Cardiac fibroblast (primary cell): Measurements from ENCODE around the gene VEZT.
A peak's percentile ranks its signal among the peaks of the same experiment; 100 is the strongest.

Experiments
- DNase-seq, 2 donors: peaks; one replicate each; pipeline versions ENCODE4 v3.0.0 to v3.0.0-alpha.2; 2010; ENCODE audit warnings: low read depth in 2 of 2
- H3K4me3 ChIP-seq, 2 donors: replicated peaks in 1 of 2; 1 replicate in 1 of 2; 2 replicates in 1 of 2; pipeline ENCODE4 v1.5.1; 2011; ENCODE audit warnings: low read depth in 2 of 2, low read length in 2 of 2, mild to moderate bottlenecking in 2 of 2, moderate library complexity in 1 of 2
- TF ChIP-seq, protein P1 (sequence below): IDR thresholded peaks from one replicate; pipeline ENCODE4 v1.5.1; 2011; ENCODE audit warnings: low read depth, mild to moderate bottlenecking, low read length, inconsistent platforms

The VEZT gene, protein sequence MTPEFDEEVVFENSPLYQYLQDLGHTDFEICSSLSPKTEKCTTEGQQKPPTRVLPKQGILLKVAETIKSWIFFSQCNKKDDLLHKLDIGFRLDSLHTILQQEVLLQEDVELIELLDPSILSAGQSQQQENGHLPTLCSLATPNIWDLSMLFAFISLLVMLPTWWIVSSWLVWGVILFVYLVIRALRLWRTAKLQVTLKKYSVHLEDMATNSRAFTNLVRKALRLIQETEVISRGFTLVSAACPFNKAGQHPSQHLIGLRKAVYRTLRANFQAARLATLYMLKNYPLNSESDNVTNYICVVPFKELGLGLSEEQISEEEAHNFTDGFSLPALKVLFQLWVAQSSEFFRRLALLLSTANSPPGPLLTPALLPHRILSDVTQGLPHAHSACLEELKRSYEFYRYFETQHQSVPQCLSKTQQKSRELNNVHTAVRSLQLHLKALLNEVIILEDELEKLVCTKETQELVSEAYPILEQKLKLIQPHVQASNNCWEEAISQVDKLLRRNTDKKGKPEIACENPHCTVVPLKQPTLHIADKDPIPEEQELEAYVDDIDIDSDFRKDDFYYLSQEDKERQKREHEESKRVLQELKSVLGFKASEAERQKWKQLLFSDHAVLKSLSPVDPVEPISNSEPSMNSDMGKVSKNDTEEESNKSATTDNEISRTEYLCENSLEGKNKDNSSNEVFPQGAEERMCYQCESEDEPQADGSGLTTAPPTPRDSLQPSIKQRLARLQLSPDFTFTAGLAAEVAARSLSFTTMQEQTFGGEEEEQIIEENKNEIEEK

GRCh38 chr12:95217377-95218149 is at the start of gene VEZT, which contains the start of gene FGD6:
Gene VEZT, plus strand, starts transcription at chr12:95217807. Its CDS starts 44 bp downstream, at chr12:95217851.
Gene FGD6, minus strand, starts transcription at chr12:95217467. Its CDS starts 227 bp downstream, at chr12:95217240.
- peak; percentile 99 for DNase-seq
- TF ChIP-seq, protein P1, sequence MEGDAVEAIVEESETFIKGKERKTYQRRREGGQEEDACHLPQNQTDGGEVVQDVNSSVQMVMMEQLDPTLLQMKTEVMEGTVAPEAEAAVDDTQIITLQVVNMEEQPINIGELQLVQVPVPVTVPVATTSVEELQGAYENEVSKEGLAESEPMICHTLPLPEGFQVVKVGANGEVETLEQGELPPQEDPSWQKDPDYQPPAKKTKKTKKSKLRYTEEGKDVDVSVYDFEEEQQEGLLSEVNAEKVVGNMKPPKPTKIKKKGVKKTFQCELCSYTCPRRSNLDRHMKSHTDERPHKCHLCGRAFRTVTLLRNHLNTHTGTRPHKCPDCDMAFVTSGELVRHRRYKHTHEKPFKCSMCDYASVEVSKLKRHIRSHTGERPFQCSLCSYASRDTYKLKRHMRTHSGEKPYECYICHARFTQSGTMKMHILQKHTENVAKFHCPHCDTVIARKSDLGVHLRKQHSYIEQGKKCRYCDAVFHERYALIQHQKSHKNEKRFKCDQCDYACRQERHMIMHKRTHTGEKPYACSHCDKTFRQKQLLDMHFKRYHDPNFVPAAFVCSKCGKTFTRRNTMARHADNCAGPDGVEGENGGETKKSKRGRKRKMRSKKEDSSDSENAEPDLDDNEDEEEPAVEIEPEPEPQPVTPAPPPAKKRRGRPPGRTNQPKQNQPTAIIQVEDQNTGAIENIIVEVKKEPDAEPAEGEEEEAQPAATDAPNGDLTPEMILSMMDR: peak; percentile 56
- peak within 1 kb of the TSS; percentile 87 to 88 for H3K4me3 ChIP-seq

DNA sequence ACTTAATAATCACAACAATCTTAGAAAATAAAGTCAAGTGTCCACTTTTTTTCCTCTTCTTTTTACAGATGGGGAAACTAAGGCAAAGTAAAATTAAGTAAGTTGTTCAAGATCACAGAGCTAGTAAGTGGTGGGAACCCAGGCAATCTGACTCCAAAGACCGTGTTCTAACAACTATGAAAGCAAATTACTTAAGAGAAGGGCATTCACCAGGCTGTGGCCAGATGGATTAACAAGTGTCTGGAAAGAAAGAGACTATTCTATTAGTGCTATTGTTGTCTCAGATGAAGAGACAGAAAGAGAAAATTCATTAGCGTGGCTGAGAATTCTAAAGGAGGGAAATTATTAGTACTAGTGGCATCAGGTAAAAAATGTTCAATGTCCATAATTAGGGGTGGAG is 48.9 kb upstream of the VEZT start:
- DNase-seq: no peak
- H3K4me3 ChIP-seq: no peak overlapping the region
- TF ChIP-seq, protein P1: no peak

- TF ChIP-seq, protein P1: no peak
- DNase-seq: peak; percentile 67 to 78
Observed at GRCh38 chr12:95169368-95169767, 48.2 kb upstream of the VEZT start.

GRCh38 chr12:95173392-95174251 is 44.0 kb upstream of the VEZT start:
- H3K4me3 ChIP-seq: no peak overlapping the region
- TF ChIP-seq, protein P1: no peak
- DNase-seq: peak; percentile 90 to 95

More at GRCh38 chr12:95169368-95169767, 48.2 kb upstream of the VEZT start:
- no peak overlapping the region for H3K4me3 ChIP-seq

- DNase-seq: no peak
- no peak overlapping the region for H3K4me3 ChIP-seq
- TF ChIP-seq, protein P1: no peak
Observed at GRCh38 chr12:95177201-95177768, 40.3 kb upstream of the VEZT start.
